Thoracic aorta (tissue), 2 donors: ENCODE data around the gene BACE1. TPM values are rescaled to one million over a fixed set of nuclear protein-coding genes. Genes with fewer than 3 reads are reported as not detected.

Source experiments
- ATAC-seq: fragments of 150-250 bp; one replicate; pipeline ENCODE4 v1.8.0; 2017; ENCODE audit warnings: low read depth; ENCODE audit not compliant: insufficient number of reproducible peaks, low FRiP score
- DNase-seq: peaks from one replicate; pipeline ENCODE4 v3.0.0-alpha.2; 2020; ENCODE audit warnings: low spot score
- H3K27ac ChIP-seq, 2 donors: fragments of 200-600 bp; sonication (generic); 1 replicate in 1 of 2; 2 replicates in 1 of 2; pipeline ENCODE4 v1.5.1; 2016; ENCODE audit warnings: mild to moderate bottlenecking in 2 of 2, moderate library complexity in 2 of 2
- H3K27me3 ChIP-seq: fragments of 200-600 bp; sonication (generic); replicated peaks from 2 replicates; pipeline ENCODE4 v1.6.0; 2016; ENCODE audit warnings: mild to moderate bottlenecking; ENCODE audit not compliant: insufficient read depth
- H3K36me3 ChIP-seq: fragments of 200-600 bp; sonication (generic); one replicate; pipeline ENCODE4 v1.5.1; 2016
- H3K4me1 ChIP-seq, 2 donors: fragments of 200-600 bp; sonication (generic); 1 replicate in 1 of 2; 2 replicates in 1 of 2; pipeline versions ENCODE4 v1.5.1 to v1.6.0; 2016; ENCODE audit warnings: low read depth in 2 of 2, mild to moderate bottlenecking in 1 of 2; ENCODE audit not compliant: control insufficient read depth in 1 of 2
- H3K4me3 ChIP-seq: fragments of 200-600 bp; sonication (generic); 2 replicates; pipeline ENCODE4 v1.5.1; 2016; ENCODE audit warnings: mild to moderate bottlenecking
- H3K9me3 ChIP-seq: fragments of 200-600 bp; sonication (generic); 2 replicates; pipeline ENCODE4 v1.5.1; 2016
- total RNA-seq, 2 donors: library from RNA; depleted of rRNA; stranded (reverse); fragments of >200 nt; gene quantifications; one replicate each; pipeline versions ENCODE4 v1.1.0 to v1.2.3, GENCODE V29; 2016
- TF ChIP-seq, protein P1 (sequence below): fragments of 200-600 bp; sonication (generic); IDR thresholded peaks from one replicate; pipeline ENCODE4 v1.5.1; 2019; ENCODE audit warnings: antibody characterized with exemption

BACE1 gene
- total RNA-seq, 2 donors from 2014 or later: 37.2 to 67.3 TPM

DNA sequence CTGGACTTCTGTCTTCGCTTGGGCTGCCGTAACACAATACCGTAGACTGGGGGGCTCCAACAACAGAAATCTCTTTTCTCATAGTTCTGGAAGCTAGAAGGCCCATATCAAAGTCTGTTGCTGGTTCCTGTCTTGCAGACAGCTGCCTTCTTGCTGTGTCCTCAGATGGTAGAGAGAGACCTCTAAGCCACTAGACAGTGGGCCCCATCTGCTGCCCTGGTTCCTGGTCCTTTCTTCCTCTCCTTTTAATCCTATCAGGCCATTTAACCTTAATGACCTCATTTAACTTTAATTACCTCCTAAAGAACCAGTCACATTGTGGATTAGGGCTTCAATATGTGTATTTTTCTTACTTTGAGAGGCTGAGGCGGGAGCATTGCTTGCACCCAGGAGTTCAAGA lies 21.0 kb upstream of the BACE1 start:
- TF ChIP-seq, protein P1, sequence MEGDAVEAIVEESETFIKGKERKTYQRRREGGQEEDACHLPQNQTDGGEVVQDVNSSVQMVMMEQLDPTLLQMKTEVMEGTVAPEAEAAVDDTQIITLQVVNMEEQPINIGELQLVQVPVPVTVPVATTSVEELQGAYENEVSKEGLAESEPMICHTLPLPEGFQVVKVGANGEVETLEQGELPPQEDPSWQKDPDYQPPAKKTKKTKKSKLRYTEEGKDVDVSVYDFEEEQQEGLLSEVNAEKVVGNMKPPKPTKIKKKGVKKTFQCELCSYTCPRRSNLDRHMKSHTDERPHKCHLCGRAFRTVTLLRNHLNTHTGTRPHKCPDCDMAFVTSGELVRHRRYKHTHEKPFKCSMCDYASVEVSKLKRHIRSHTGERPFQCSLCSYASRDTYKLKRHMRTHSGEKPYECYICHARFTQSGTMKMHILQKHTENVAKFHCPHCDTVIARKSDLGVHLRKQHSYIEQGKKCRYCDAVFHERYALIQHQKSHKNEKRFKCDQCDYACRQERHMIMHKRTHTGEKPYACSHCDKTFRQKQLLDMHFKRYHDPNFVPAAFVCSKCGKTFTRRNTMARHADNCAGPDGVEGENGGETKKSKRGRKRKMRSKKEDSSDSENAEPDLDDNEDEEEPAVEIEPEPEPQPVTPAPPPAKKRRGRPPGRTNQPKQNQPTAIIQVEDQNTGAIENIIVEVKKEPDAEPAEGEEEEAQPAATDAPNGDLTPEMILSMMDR: no peak
- no peaks in the 10 kb centered on the region for H3K9me3 ChIP-seq
- no peak overlapping the region for H3K27ac ChIP-seq
- ATAC-seq: no peak
- no peaks in the 10 kb centered on the region for H3K4me1 ChIP-seq
- peaks cover 29% of the 10 kb centered on the region for H3K36me3 ChIP-seq
- no peak for DNase-seq
- H3K4me3 ChIP-seq: no peak overlapping the region
- H3K27me3 ChIP-seq: no peaks in the 10 kb centered on the region

DNA sequence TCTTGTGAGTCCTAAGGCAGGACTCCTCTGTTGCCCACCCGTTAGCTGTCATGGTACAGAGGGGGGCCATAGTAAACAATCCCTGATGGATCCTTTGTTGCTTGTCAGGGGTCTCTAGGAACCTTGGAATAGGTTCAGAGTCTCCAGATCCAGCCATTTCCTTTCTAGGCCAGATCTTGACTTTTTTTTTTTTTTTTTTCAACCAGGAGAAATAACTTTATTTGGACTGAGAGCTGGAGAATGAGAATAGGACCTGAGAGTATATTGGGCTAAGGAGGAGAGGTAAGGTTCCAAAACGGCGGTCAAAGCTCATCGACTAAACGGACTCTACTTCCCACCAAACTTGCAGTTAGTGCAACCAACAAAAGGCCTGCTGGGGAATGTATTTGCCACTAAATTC lies 19.3 kb upstream of the BACE1 start:
- no peak for DNase-seq
- H3K4me3 ChIP-seq: no peak overlapping the region
- TF ChIP-seq, protein P1: no peak
- H3K36me3 ChIP-seq: peaks cover 21% of the 10 kb centered on the region
- H3K4me1 ChIP-seq: peaks cover 0 to 5% of the 10 kb centered on the region in 2 donors
- no peak for ATAC-seq
- H3K27me3 ChIP-seq: no peaks in the 10 kb centered on the region
- no peaks in the 10 kb centered on the region for H3K9me3 ChIP-seq
- H3K27ac ChIP-seq: no peak overlapping the region

DNA sequence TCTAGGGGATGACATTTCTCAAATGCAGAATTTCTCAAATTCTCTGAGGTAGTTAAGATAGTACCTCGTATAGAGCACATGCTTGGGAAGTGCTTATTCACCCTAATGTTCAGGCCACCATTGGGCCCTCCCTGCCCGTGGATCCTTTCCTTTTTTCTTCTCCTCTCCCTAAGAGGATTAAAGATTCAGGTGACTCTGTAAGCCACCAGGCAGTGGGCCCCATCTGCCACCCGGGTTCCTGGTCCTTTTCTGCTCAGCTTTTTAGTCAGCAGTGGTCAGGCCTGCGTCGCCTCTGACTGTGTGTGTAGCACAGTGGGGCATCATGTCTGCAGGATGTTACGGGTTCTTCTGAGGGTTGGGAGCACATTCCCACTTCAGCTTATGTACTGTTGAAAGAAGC lies 18.8 kb upstream of the BACE1 start:
- H3K27me3 ChIP-seq: no peaks in the 10 kb centered on the region
- DNase-seq: no peak

DNA sequence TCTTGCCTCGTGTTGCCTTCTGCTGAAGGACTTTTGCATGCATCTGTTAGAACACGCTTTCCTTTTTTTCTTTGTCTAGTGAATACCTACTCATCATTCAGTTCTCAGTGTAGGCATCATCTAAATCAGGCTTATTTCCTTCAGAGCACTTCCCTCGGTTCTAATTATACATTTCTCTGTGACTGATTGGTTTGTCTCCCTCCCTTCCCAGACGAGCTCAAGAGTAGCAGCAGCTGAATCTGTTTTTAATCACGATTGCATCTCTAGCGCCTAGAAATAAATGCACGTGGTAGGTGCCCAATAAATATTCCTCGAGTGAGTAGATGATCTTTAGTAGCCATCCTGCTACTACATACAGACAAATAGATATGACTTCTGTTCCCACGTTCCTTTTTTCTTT lies 17.9 kb upstream of the BACE1 start:
- Histone ChIP-seq H3K9me3 (no peaks in the 10 kb centered on the region), H3K4me1 (peaks cover 5 to 20% of the 10 kb centered on the region in 2 donors), H3K4me3 (no peak overlapping the region), H3K36me3 (peaks cover 15% of the 10 kb centered on the region), H3K27ac (no peak overlapping the region), H3K27me3 (no peaks in the 10 kb centered on the region)
- ATAC-seq: no peak
- TF ChIP-seq, protein P1: no peak
- DNase-seq: no peak

More for the DNA sequence above, 18.8 kb upstream of the BACE1 start:
- Histone ChIP-seq H3K4me1 (peaks cover 0 to 10% of the 10 kb centered on the region in 2 donors), H3K27ac (no peak overlapping the region), H3K36me3 (peaks cover 17% of the 10 kb centered on the region), H3K4me3 (no peak overlapping the region), H3K9me3 (no peaks in the 10 kb centered on the region)
- TF ChIP-seq, protein P1: no peak
- ATAC-seq: no peak

DNA sequence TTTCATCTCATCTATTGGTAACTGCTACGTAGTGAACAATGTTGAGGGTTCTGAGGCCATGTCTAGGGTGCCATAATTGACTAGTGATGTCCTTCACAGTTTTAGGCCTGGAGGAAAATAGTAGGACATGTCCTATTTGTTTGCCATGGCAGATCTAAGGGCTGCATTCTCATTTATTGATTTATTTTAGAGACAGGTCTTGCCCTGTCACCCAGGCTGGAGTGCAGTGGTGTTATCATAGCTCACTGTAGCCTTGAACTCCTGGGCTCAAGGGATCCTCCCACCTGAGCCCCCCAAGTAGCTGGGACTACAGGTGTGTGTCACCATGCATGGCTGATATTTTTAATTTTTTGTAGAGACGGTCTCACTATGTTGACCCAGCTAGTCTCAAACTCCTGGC lies 16.8 kb upstream of the BACE1 start:
- TF ChIP-seq, protein P1: no peak
- Histone ChIP-seq H3K9me3 (no peaks in the 10 kb centered on the region), H3K4me1 (peaks cover 9 to 25% of the 10 kb centered on the region in 2 donors), H3K27ac (no peak overlapping the region), H3K4me3 (no peak overlapping the region), H3K36me3 (peaks cover 12% of the 10 kb centered on the region), H3K27me3 (no peaks in the 10 kb centered on the region)
- ATAC-seq (no peak), DNase-seq (no peak)
